OCI-LY1 (cell line): ENCODE data around the gene DIRAS2.

Experiments
- CTCF ChIP-seq: fragments of 200-600 bp; sonication (generic), shearing (Covaris generic); IDR thresholded peaks from 2 replicates; pipeline ENCODE4 v1.5.1; 2017; ENCODE audit warnings: mild to moderate bottlenecking, antibody characterized with exemption, low read length, moderate library complexity, mixed read lengths
- EZH2 ChIP-seq: fragments of 200-600 bp; sonication (generic), shearing (Covaris generic); IDR thresholded peaks from 2 replicates; pipeline ENCODE4 v1.8.0; 2017; ENCODE audit warnings: borderline replicate concordance, mixed run types, mild to moderate bottlenecking, antibody characterized with exemption, low read length, moderate library complexity, mixed read lengths

GRCh38 chr9:90641086-90641485 is 1.5 kb downstream of the DIRAS2 start:
- TF ChIP-seq CTCF, result no peak
- TF ChIP-seq EZH2, result no peak
